PC-9 (cell line): ENCODE results near the gene GYS1.
"Not testable (repeated sequence)": the region's sequence is repeated elsewhere in the genome, so short reads cannot be mapped to it uniquely, and the experiment has no call there.

Experiments used
- EZH2 ChIP-seq: fragments of 200-600 bp; sonication (generic); IDR thresholded peaks from 2 replicates; pipeline ENCODE4 v1.8.0; 2017; ENCODE audit warnings: antibody characterized with exemption, low read depth
- TF ChIP-seq, protein P1 (sequence below): fragments of 200-600 bp; sonication (generic); conservative IDR thresholded peaks from 2 replicates; pipeline ENCODE4 v1.6.1; 2017; ENCODE audit warnings: mixed run types, antibody characterized with exemption, mild to moderate bottlenecking, moderate library complexity

DNA sequence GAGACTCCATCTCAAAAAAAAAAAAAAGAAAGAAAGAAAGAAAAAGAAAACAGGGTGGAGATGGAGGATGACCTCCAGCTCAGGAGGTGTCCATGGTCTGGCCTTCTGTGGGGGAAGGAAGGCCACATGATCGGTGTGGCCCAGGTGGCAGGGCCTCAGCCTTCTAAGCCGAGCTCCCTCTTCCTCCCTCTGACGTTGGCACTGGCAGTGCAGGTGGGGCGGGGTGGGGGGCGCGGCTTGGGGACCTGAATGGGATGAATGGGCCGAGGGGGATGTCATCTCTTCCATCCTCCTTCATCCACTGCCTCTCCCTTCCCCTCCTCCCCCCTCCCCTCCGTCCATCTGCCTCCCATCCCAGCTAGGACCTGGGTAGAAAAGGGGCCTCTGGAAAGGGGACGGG, 46.6 kb upstream of the GYS1 start:
- TF ChIP-seq, protein P1, sequence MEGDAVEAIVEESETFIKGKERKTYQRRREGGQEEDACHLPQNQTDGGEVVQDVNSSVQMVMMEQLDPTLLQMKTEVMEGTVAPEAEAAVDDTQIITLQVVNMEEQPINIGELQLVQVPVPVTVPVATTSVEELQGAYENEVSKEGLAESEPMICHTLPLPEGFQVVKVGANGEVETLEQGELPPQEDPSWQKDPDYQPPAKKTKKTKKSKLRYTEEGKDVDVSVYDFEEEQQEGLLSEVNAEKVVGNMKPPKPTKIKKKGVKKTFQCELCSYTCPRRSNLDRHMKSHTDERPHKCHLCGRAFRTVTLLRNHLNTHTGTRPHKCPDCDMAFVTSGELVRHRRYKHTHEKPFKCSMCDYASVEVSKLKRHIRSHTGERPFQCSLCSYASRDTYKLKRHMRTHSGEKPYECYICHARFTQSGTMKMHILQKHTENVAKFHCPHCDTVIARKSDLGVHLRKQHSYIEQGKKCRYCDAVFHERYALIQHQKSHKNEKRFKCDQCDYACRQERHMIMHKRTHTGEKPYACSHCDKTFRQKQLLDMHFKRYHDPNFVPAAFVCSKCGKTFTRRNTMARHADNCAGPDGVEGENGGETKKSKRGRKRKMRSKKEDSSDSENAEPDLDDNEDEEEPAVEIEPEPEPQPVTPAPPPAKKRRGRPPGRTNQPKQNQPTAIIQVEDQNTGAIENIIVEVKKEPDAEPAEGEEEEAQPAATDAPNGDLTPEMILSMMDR, result not testable (repeated sequence)
- not testable (repeated sequence) for TF ChIP-seq EZH2
